ENCODE data around the gene NMB. TPM values are rescaled to one million over a fixed set of nuclear protein-coding genes. Genes with fewer than 3 reads are reported as not detected.
"Not testable (repeated sequence)": the region's sequence is repeated elsewhere in the genome, so short reads cannot be mapped to it uniquely, and the experiment has no call there.

NMB gene
- total RNA-seq, 2 experiments from 2014 or later = 1.5 to 1.8 TPM

DNA sequence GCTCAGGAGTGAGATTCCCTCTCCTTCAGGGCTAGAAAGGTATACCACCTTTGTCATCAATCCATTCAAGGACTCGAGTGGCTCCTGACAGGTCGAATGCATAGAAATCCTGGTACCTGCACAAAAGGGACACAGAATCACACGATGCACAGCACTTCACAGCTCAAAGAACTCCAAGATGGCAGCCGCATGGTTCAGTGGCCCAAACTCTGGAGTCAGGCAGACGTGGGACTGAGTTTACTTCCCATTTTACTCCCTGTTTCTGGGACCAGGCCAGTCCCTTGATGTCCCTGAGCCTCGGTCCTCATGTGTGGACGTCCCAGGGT, 4.5 kb downstream of the NMB start:
- CTCF ChIA-PET = interaction anchor here (0.7 to 6.3 kb wide), 20 partner anchors 9 to 275 kb away, joined by 3 to 38 read pairs (median 5); partner anchors contain the start of genes SEC11A and ZNF592
- H3K27me3 Mint-ChIP-seq = no peaks in the 10 kb centered on the region
- H3K4me3 Mint-ChIP-seq = peak overlapping the region; percentile 93
- H3K36me3 Mint-ChIP-seq = peaks cover 17% of the 10 kb centered on the region
- DNase-seq (peak; percentile 45), ATAC-seq (no peak)
- H3K4me1 Mint-ChIP-seq = peaks cover 43% of the 10 kb centered on the region
- H3K27ac Mint-ChIP-seq = peak overlapping the region; percentile 92
- H3K9me3 Mint-ChIP-seq (ENCODE audit: low read depth) = no peaks in the 10 kb centered on the region

DNA sequence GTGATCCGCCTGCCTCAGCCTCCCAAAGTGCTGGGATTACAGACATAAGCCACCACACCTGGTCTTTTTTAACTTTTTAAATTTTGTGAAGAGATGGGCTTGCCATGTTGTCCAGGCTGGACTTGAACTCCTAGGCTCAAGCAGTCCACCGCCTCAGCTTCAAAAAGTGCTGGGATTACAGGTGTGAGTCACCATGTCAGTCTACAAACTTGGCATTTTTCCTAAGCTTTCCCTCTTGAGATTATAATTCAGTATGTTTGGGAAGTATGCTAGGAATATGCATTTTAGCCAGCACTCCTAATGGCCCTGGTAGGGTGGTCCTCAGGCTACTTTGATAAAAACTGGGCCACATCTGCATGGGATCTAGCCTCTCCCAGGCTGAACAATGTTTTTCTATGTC, 8.3 kb downstream of the NMB start:
- Mint-ChIP-seq H3K4me1 (peaks cover 38% of the 10 kb centered on the region), H3K9me3 (ENCODE audit: low read depth) (no peaks in the 10 kb centered on the region), H3K36me3 (peaks cover 31% of the 10 kb centered on the region), H3K27ac (no peak overlapping the region), H3K4me3 (no peak overlapping the region), H3K27me3 (no peaks in the 10 kb centered on the region)
- CTCF ChIA-PET = interaction anchor here (0.7 to 1.4 kb wide), 3 partner anchors 10 to 62 kb away, joined by 3 to 4 read pairs (median 3); no protein-coding TSS in a partner anchor
- ATAC-seq (no peak), DNase-seq (no peak)

DNA sequence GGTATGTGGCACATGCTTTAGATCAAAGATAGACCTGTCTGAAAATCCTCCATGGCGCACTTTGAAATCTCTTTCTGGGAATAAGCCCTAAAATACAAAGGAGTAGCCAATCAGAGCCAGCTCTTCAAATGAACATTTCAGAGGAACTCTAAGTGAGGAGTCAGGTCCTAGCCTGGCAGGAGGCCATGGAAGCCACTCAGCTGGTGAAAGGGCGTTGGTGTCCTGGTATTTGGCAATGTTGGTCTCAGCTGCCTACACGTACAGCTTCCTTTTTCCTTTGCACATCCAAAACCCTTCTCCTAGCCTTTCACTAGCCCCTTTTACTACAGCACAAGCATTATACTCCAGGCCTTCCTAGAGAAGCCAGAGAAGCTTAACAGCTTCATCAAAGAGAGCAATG, 9.5 kb downstream of the NMB start:
- Mint-ChIP-seq H3K27ac (no peak overlapping the region), H3K4me3 (no peak overlapping the region), H3K4me1 (peaks cover 34% of the 10 kb centered on the region), H3K36me3 (peaks cover 33% of the 10 kb centered on the region), H3K27me3 (no peaks in the 10 kb centered on the region), H3K9me3 (ENCODE audit: low read depth) (no peaks in the 10 kb centered on the region)
- ATAC-seq (no peak), DNase-seq (no peak)
- CTCF ChIA-PET = interaction anchor here (1.1 to 1.4 kb wide), 3 partner anchors 50 to 230 kb away, joined by 3 to 5 read pairs (median 3); no protein-coding TSS in a partner anchor

DNA sequence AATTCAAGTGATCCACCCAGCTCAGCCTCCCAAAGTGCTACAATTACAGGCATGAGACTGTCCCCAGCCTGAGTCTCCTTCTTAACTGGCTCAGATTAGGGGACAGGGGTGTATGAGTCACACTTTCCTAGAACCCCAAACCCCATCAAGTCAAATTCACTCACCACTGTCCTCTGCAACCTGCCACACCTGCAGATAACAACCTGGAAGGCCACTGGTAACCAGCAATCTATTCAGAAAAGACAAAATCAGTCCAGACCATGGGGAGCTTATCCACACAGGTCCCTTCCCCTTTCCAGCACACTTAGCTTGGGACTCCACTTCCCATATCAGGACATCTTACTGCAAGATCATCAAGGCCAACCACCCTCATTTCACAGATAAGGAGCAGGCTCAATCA, 10.3 kb downstream of the NMB start:
- CTCF ChIA-PET = interaction anchor here (1.2 to 1.3 kb wide), 2 partner anchors 14 to 231 kb away, joined by 3 to 4 read pairs; no protein-coding TSS in a partner anchor
- H3K4me1 Mint-ChIP-seq = peaks cover 26% of the 10 kb centered on the region
- peak; percentile 33 for ATAC-seq
- H3K4me3 Mint-ChIP-seq = no peak overlapping the region
- DNase-seq = no peak
- H3K27ac Mint-ChIP-seq = peak overlapping the region; percentile 2
- H3K9me3 Mint-ChIP-seq (ENCODE audit: low read depth) = no peaks in the 10 kb centered on the region
- H3K27me3 Mint-ChIP-seq = no peaks in the 10 kb centered on the region
- H3K36me3 Mint-ChIP-seq = peaks cover 38% of the 10 kb centered on the region

DNA sequence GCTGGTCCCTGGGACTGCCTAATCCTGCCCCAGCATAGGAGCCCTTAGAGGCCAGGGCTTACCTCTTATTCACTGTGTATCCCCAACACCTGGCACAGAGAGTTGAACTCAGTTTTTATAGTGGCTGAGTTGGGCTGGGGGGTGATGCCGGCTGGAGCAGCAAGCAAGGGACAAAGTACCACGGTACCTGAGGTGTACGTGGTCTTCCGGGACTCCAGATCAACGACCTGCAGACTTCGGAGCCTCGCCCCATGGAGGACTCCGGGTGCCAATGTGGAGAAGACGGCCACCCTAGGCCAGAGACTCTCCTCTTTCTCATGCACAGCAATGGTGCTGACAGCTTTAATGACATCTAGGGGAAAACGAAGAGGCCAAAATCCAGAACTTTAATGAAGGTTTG, 12.0 kb downstream of the NMB start:
- Mint-ChIP-seq H3K9me3 (ENCODE audit: low read depth) (no peaks in the 10 kb centered on the region), H3K27ac (no peak overlapping the region), H3K36me3 (peaks cover 37% of the 10 kb centered on the region), H3K4me3 (no peak overlapping the region), H3K4me1 (peaks cover 18% of the 10 kb centered on the region), H3K27me3 (no peaks in the 10 kb centered on the region)
- no peak for ATAC-seq
- DNase-seq = no peak
- CTCF ChIA-PET = interaction anchor here (2.3 kb wide), 1 partner anchor 8 kb away, joined by 8 read pairs; the partner anchor contains the start of gene WDR73

DNA sequence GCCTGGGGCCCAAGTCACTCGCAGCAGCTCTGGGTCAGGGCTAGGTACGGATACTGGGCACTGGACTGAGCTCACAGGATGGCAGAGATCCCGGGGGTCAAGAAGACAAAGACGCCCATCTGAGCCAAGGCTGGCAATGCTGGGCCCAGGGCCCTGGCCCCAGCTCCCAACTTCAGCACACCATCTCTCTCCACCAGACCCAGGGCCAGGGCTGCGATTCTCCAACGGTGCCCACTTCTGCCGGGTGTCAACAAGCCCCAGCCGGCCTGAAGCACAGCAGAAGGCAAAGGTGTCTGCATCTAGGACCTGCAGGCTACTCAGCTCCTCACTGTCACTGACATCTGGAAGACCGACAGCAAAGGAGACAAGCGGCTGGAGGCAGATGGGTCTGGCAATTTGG, 12.5 kb downstream of the NMB start:
- H3K27ac Mint-ChIP-seq = no peak overlapping the region
- CTCF ChIA-PET = interaction anchor here (2.3 kb wide), 1 partner anchor 8 kb away, joined by 8 read pairs; the partner anchor contains the start of gene WDR73
- no peak for ATAC-seq

DNA sequence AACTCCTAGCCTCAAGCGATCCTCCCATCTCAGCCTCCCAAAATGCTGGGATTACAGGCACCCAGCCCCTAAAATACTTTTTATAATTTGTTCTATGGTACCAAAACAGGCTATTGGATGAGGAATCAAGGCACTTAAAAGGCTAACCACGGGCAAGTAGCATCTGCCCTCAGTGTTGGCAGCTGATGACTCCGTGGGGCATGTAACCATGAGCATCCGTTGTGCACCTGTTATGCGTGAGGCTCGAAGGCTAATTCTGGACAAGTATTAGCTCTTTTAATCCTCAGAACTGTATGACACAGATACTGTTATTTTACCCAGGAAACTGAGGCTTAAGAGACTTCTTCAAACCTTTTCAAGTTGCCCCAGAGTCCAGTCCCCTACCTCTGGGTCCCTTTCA, 14.2 kb downstream of the NMB start:
- no peak for ATAC-seq
- no peaks in the 10 kb centered on the region for H3K27me3 Mint-ChIP-seq
- H3K36me3 Mint-ChIP-seq = peaks cover 45% of the 10 kb centered on the region
- H3K9me3 Mint-ChIP-seq (ENCODE audit: low read depth) = no peaks in the 10 kb centered on the region
- no peak for DNase-seq
- H3K27ac Mint-ChIP-seq = no peak overlapping the region
- no peak overlapping the region for H3K4me3 Mint-ChIP-seq
- CTCF ChIA-PET = interaction anchor here (2.3 kb wide), 2 partner anchors 10 to 12 kb away, joined by 7 to 8 read pairs; partner anchors contain the start of gene WDR73
- H3K4me1 Mint-ChIP-seq = peaks cover 16% of the 10 kb centered on the region

More for the DNA sequence above, 12.5 kb downstream of the NMB start:
- no peak for DNase-seq
- Mint-ChIP-seq H3K36me3 (peaks cover 38% of the 10 kb centered on the region), H3K4me3 (no peak overlapping the region), H3K4me1 (peaks cover 19% of the 10 kb centered on the region), H3K27me3 (no peaks in the 10 kb centered on the region), H3K9me3 (ENCODE audit: low read depth) (no peaks in the 10 kb centered on the region)

DNA sequence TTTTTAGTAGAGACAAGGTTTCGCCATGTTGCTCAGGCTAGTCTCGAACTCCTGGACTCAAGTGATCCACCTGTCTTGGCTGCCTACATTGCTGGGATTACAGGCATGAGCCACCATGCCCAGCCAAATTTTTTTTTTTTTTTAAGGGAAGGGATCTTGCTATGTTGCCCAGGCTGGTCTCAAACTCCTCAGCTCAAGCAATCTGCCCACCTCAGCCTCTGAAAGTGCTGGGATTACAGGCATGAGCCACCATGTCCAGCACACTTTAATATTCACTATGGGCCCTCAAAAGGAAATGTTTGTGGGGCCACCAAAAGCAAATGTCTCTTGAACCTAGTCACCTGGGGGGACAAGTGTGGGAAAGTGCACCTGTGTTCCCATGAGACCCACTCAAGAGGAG, 15.4 kb downstream of the NMB start:
- H3K4me1 Mint-ChIP-seq = peaks cover 12% of the 10 kb centered on the region
- DNase-seq; H3K9me3 Mint-ChIP-seq (ENCODE audit: low read depth); H3K27me3 Mint-ChIP-seq; H3K27ac Mint-ChIP-seq; ATAC-seq; H3K4me3 Mint-ChIP-seq: not testable (repeated sequence)
- CTCF ChIA-PET = interaction anchor here (1.5 to 2.3 kb wide), 2 partner anchors 11 to 13 kb away, joined by 3 to 7 read pairs; partner anchors contain the start of gene WDR73
- H3K36me3 Mint-ChIP-seq = peaks cover 41% of the 10 kb centered on the region

DNA sequence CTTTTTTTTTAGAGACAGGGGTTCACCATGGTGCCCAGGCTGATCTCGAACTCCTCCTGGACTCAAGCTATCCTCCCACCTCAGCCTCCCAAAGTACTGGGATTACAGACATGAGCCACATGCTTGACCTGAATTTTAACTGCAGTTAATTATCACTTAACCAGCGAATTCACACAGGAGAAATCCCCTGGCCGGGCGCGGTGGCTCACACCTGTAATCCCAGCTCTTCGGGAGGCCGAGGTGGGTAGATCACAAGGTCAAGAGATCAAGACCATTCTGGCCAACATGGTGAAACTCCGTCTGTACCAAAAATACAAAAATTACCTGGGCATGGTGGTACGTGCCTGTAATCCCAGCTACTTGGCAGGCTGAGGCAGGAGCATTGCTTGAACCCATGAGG, 16.1 kb downstream of the NMB start:
- H3K27me3 Mint-ChIP-seq; H3K27ac Mint-ChIP-seq; H3K4me3 Mint-ChIP-seq; DNase-seq; H3K9me3 Mint-ChIP-seq (ENCODE audit: low read depth); ATAC-seq: not testable (repeated sequence)
- Mint-ChIP-seq H3K36me3 (peaks cover 41% of the 10 kb centered on the region), H3K4me1 (peaks cover 11% of the 10 kb centered on the region)
- CTCF ChIA-PET = interaction anchor here (1.5 kb wide), 1 partner anchor 12 kb away, joined by 3 read pairs; the partner anchor contains the start of gene WDR73

DNA sequence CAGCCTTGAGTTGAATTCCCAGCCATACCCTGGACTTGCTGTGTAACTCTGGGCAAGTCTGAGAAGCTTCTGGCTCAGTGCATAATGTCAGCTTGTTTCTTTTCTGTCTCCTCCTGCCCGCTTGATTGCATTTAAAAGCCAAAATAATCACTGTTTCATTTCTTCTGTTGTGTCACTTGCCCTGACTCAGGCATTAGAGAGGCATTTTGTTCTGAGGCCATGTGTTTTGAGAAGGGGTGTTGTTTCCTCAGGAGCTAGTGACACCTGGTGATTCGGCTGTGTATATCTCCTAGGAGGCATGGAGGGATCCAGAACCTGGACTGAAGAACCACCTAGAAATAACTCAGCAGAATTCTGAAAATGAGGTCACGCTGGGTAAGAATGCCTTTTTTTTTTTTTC, 19.9 kb downstream of the NMB start:
- H3K27ac Mint-ChIP-seq = no peak overlapping the region
- H3K36me3 Mint-ChIP-seq = peaks cover 43% of the 10 kb centered on the region

DNA sequence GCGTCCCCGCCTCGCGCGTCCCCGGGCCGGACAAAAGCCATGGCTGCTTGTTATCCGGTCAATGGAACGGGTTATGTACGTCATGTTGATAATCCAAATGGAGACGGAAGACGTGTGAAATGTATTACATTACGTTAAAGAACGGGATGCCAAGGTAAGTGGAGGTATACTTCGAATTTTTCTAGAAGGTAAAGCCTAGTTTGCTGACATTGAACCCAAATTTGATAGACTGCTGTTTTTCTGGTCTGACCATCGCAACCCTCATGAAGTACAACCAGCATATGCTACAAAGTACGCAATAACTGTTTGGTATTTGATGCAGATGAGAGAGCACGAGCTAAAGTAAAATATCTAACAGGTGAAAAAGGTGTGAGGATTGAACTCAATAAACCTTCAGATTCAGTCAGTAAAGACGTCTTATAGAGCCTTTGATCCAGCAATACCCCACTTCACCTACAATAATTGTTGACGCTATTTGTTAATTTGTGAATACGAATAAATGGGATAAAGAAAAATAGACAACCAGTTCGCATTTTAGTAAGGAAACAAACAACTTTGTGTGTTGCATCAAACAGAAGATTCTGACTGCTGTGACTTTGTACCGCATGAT, 23.7 kb downstream of the NMB start:
- Mint-ChIP-seq H3K36me3 (peaks cover 25% of the 10 kb centered on the region), H3K27ac (peak overlapping the region; percentile 81)

More for the DNA sequence above, 19.9 kb downstream of the NMB start:
- no peak for DNase-seq
- Mint-ChIP-seq H3K4me3 (no peak overlapping the region), H3K4me1 (peaks cover 34% of the 10 kb centered on the region), H3K9me3 (ENCODE audit: low read depth) (no peaks in the 10 kb centered on the region), H3K27me3 (no peaks in the 10 kb centered on the region)
- ATAC-seq = no peak
- CTCF ChIA-PET = interaction anchor here (0.5 to 6.7 kb wide), 6 partner anchors 16 to 109 kb away, joined by 3 to 48 read pairs (median 4); partner anchors contain the start of gene WDR73

DNA sequence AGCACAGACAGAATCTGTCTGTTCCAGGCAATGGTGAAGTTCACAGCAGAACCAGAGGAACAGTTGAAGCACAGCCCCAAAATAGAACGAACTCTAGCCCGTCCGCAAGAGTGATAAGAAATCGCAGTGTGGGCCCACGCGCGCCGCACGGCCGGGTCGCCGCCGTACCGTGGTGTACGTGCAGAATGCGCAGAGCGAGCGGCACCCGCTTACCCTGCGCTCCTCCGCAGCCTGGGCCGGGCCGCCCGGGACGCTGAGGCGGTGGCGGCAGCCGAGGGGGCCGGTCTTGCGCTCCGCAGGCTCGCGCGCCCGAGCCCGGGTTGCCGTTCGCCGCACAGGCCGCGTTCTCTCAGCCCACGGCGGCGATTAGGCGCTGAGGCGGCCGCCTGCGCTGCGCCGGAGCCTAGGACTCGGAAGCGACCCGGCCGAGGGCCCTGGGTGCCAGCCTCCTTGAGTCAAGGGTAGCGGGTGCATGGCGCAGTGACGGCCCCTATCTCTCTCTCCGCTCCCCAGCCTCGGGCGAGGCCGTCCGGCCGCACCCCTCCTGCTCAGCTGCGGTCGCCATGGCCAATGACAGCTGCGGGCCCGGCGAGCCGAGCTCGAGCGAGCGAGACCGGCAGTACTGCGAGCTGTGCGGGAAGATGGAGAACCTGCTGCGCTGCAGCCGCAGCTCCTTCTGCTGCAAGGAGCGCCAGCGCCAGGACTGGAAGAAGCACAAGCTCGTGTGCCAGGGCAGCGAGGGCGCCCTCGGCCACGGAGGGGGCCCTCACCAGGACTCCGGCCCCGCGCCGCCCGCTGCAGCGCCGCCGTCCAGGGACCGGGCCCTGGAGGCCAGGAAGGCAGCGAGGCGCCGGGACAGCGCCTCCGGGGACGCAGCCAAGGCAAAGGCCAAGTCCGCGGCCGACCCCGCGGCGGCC, 24.4 kb downstream of the NMB start:
- Mint-ChIP-seq H3K9me3 (ENCODE audit: low read depth) (no peaks in the 10 kb centered on the region), H3K4me1 (peaks cover 50% of the 10 kb centered on the region), H3K4me3 (peak overlapping the region; percentile 93), H3K27ac (peak overlapping the region; percentile 97), H3K27me3 (no peaks in the 10 kb centered on the region), H3K36me3 (peaks cover 21% of the 10 kb centered on the region)
- DNase-seq (peak; percentile 78), ATAC-seq (peak; percentile 54)
- CTCF ChIA-PET = interaction anchor here (0.6 to 6.7 kb wide), 10 partner anchors 14 to 405 kb away, joined by 3 to 48 read pairs (median 9); partner anchors contain the start of genes WDR73 and ZSCAN2

More for the DNA sequence above, 23.7 kb downstream of the NMB start:
- H3K4me3 Mint-ChIP-seq = peak overlapping the region; percentile 93
- H3K4me1 Mint-ChIP-seq = peaks cover 50% of the 10 kb centered on the region
- H3K27me3 Mint-ChIP-seq = no peaks in the 10 kb centered on the region
- DNase-seq (no peak), ATAC-seq (no peak)
- CTCF ChIA-PET = interaction anchor here (0.9 to 6.7 kb wide), 9 partner anchors 13 to 294 kb away, joined by 3 to 48 read pairs (median 8); partner anchors contain the start of genes WDR73 and ZSCAN2
- H3K9me3 Mint-ChIP-seq (ENCODE audit: low read depth) = no peaks in the 10 kb centered on the region

DNA sequence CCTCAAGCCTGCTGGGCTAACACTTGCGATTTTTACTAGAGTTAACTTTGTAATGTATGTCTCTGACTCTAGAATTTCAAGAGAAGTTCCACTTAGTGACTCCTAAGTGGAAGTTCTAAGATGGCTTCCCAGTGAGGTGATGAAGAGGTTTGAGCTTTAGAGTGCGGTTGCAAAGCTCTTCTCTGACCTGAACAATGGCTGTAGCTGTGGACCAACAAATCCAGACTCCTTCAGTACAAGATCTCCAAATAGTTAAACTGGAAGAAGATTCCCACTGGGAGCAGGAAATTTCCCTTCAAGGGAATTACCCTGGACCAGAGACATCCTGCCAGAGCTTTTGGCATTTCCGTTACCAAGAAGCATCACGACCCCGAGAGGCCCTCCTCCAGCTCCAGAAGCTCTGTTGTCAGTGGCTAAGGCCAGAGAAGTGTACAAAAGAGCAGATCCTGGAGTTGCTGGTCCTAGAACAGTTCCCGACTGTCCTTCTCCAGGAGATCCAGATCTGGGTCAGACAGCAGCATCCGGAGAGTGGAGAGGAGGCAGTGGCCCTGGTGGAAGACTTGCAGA, 26.2 kb downstream of the NMB start:
- Mint-ChIP-seq H3K27me3 (no peaks in the 10 kb centered on the region), H3K4me3 (peak overlapping the region; percentile 93), H3K27ac (peak overlapping the region; percentile 97), H3K36me3 (peaks cover 18% of the 10 kb centered on the region), H3K9me3 (ENCODE audit: low read depth) (no peaks in the 10 kb centered on the region), H3K4me1 (peaks cover 44% of the 10 kb centered on the region)
- DNase-seq = no peak
- CTCF ChIA-PET = interaction anchor here (0.6 to 3.2 kb wide), 11 partner anchors 22 to 413 kb away, joined by 3 to 18 read pairs (median 5); partner anchors contain the start of gene WDR73
- ATAC-seq = no peak
